Measurements from ENCODE around the gene TPP1. TPM values are rescaled to one million over a fixed set of nuclear protein-coding genes. Genes with fewer than 3 reads are reported as not detected.

The TPP1 gene
- total RNA-seq = 62.4 TPM

- ATAC-seq (peak; percentile 97), DNase-seq (ENCODE audit: low spot score) (peak; percentile 92)
Observed at GRCh38 chr11:6619004-6619745, at the start of gene TPP1. TSS of gene TPP1 (minus strand) at chr11:6619422. CDS start at chr11:6619400, 22 bp downstream.

DNA sequence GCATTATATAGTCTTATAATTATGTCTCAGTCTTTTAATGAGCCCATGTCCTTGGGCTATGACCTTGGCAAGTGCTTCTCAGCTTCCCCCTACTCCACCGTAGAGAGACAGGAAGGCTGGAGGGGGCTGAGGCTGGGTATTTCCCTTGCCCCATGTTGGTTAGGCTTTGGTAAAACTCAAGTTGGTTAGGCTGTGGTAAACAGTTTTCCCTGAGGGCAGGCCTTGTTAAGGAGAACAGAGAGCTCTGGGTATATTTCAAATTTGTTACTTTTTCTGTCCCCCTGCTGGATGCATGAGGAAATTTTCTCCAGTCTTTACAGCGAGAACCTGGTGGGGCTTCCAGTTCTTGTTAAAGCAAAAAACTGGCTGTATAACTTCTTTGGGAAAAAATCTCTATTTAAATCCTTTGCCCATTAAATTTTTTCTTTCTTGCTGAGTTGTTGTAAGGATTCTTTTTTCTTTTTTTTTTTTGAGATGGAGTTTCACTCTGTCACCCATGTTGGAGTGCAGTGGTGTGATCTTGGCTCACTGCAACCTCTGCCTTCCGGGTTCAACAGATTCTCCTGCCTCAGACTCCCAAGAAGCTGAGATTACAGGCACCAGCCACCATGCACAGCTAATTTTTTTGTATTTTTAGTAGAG, 48.6 kb upstream of the TPP1 start:
- peak; percentile 91 for ATAC-seq
- DNase-seq (ENCODE audit: low spot score) = no peak

DNA sequence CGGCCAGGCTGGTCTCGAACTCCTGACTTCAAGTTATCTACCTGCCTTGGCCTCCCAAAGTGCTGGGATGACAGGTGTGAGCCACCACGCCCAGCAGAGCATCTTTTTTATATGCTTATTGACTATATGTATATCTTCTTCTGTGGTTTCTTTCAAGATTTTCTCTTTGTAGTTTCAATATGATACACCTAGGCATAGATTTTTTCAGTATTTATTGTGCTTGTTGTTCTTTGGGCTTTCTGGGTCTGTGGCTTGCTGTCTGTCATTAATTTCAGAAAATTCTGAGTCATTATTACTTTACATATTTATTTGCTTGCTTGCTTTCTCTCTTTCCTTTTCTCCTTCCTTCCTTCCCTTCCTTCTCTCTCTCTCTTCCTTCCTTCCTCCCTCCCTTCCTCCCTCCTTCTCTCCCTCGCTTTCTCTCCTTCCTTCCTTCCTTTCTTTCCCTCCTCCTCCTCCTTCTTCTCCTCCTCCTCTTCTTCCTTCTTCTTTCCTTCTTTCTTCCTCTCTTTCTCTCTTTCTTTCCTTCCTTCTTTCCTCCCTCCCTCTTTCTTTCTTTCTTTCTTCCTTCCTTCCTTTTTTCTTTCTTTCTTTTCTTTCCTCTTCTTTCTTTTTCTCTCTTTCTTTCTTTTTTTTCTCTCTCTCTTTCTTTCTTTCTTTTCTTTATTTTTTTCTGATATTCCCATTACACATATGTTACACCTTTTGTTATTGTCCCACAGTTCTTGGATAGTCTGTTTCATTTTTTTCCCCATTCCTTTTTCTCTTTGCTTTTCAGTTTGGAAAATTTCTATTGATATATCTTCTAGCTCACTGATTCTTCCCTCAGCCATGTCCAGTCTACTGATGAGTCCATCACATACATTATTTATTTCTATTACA, 47.3 kb upstream of the TPP1 start:
- no peak for DNase-seq (ENCODE audit: low spot score)
- no peak for ATAC-seq

GRCh38 chr11:6664551-6664950, 45.3 kb upstream of the TPP1 start:
- DNase-seq (ENCODE audit: low spot score) = no peak
- ATAC-seq = no peak

- ATAC-seq = no peak
- DNase-seq (ENCODE audit: low spot score) = no peak
Observed at GRCh38 chr11:6663794-6664469, 44.7 kb upstream of the TPP1 start.

GRCh38 chr11:6660712-6661111, 41.5 kb upstream of the TPP1 start:
- ATAC-seq (no peak), DNase-seq (ENCODE audit: low spot score) (no peak)

DNA sequence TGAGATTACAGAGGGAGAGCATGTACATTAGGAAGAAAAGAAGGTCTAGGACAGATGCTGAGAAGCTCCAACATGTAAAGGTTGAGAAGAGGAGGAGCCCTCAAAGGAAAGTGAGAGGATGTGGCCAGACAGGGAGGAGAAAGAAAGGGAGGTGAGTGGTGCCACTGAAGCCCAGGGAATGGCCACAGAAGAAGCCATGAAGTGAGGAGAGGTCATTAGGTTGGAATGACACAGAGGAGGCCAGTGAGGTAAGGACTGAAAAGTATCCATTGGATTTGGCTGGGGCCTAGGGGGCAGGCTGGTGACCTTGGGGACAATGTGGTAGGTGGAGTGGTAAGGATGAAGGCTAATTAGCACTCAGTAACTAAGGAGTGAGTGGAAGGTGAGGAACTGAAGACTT, 39.4 kb upstream of the TPP1 start:
- DNase-seq (ENCODE audit: low spot score) (no peak), ATAC-seq (no peak)

DNA sequence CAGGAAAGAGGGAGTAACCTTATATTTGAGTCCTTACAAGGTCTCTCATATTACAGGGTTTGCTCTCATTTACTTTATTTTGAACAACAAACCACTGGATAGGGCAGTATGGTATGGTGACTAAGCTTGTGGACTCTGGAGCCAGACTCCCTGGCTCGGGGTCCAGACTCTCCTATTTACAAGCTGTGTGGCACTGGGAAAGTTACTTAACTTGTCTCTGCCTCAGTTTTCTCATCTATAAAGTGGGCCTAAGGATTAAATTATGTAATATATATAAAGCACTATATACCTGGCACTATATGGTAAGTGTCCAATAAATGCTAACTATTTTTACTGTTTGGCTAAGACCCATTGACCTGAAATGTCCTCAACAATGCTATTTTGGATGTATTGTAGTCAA, 38.1 kb upstream of the TPP1 start:
- ATAC-seq (no peak), DNase-seq (ENCODE audit: low spot score) (no peak)

- no peak for ATAC-seq
- DNase-seq (ENCODE audit: low spot score) = no peak
Observed at GRCh38 chr11:6656936-6657335, 37.7 kb upstream of the TPP1 start.

DNA sequence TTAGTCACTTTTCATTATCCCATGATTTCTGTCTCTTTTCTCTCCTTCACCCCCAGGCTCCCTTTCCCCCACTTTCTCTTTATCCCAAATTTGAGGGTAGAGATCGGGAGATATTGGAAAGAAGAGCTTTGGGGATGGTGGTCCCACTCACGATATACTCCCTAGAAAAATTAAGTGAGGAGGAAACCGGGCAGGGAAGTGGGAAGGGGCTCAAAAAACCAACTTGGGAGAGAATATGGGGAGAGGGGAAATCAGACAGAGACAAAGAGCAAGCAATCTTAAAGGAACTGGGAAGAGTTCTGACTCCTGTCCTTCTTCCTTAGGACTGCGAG, 37.3 kb upstream of the TPP1 start:
- no peak for ATAC-seq
- no peak for DNase-seq (ENCODE audit: low spot score)

DNA sequence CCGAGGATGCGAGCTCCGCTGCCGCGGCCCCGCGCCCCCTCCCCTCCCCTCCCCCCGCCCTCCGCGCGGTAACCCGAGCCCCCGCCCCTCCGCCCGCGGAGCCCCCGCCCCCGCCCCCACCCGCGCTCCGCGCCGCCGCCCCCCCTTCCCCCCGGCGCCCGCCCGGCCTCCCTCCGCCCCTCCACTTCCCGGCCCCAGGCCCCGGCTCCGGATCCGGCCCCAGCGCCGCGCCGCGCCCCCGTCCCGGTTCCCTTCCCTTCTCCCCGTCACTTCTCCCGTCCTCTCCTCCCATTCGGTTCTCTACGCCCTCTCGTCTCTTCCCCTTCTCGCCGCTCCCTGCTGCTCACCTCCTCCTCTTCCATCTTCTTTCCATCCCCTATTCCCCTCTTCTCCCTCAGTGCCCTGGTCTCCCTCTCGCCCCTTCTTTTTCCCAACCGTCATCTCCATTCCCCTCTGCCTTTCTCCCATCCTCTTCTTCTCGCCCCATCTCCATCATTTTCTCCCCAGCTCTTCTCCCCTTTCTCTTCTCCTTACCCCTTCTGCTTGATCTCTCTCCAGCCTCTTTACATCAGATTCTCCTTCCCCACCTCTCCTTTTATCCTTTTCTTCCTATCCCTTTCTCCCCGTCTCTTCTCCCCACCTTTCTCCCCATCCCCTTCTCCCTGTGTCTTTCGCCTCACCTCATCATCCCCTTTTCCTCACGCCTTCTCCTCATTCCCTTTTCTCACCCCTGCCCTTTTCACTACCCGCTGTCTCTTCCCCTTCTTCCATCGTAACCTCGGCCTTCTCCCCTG, 36.8 kb upstream of the TPP1 start, which contains the start of gene DCHS1:
TSS of gene DCHS1 (minus strand) at position 20 of the 794 bp plus-strand sequence. CDS start 14,196 bp downstream, outside the sequence.
- ATAC-seq (peak; percentile 50), DNase-seq (ENCODE audit: low spot score) (no peak)

DNA sequence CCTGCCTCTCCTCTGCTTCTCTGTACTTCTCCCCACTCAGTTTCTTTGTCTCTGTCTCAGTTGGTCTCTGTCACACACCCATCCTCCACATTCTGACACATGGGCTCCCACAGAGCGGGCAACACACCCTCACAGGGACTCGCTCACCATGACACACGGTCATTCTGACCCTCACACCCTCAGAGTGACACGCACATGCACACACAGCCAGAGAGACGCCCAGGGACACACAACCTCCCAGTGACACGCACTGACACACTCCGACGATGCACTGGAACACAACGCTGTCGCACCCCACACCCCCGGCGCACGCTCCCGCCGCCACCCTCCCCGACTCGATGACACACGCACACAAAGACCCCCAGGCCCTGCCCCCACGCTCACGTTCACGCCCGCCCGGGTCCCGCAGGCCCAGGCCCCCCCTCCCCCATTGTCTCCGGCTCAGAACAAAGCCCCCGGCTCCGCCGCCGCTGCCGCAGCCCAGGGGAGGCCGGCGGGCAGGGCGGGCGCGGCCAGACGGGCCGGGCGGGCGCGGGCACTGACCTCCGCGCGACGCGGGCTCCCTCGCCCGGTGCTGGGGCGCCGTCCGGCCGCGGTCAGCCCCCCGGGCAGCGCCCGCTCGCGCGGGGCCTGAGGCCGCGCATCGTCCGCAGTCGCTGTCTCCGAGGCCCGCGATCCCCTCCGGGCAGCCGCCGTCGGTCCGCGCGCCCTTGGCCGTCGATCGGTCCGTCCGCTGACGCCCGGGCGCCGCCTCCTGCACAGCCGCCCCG, 36.0 kb upstream of the TPP1 start:
- ATAC-seq = peak; percentile 54
- no peak for DNase-seq (ENCODE audit: low spot score)

GRCh38 chr11:6654281-6655019, 35.2 kb upstream of the TPP1 start:
- DNase-seq (ENCODE audit: low spot score) = no peak
- peak; percentile 65 for ATAC-seq

DNA sequence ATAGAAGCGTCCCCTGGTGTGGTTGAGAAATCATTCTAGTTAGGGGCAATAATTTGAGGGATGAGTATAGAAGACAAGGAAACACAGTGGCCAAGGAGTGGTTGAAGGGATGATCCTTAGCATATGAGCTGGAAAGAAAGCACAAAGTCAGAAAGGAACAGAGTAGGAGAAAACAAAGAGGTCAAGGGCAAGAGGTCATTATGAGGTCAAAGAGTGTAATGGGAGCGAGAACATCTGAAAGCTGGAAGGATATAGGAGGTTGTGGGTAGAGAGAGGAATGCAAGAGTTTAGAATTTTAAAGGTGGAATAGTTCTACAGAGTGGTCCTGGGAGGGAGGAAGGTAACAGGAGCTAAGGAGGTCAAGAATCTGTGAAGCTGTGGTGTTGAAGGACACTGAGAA, 34.4 kb upstream of the TPP1 start:
- ATAC-seq = no peak
- DNase-seq (ENCODE audit: low spot score) = no peak

- ATAC-seq (no peak), DNase-seq (ENCODE audit: low spot score) (no peak)
Observed at GRCh38 chr11:6653097-6653496, 33.9 kb upstream of the TPP1 start.

DNA sequence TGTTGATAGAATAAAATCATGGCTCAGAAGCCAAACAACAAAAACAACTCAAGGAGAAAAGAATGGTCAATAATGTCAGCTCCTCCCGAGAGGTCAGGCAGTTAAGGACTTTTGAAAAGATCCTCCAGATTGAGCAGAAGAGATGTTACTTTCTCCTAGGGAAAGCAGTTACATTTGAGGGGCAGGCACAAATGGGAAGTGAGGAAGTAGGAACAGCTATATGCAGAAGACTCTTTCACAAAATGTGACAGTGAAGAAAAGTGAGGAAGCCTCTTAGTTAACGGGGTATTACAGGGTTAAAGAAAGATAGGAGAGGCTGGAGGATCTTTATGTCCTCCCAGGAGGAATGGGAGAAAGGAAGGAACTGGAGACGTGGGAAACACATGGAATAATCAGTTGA, 33.0 kb upstream of the TPP1 start:
- ATAC-seq (no peak), DNase-seq (ENCODE audit: low spot score) (no peak)

- ATAC-seq = no peak
- DNase-seq (ENCODE audit: low spot score) = no peak
Observed at GRCh38 chr11:6650980-6651379, 31.8 kb upstream of the TPP1 start.

GRCh38 chr11:6650104-6650503, 30.9 kb upstream of the TPP1 start:
- DNase-seq (ENCODE audit: low spot score) (no peak), ATAC-seq (no peak)

DNA sequence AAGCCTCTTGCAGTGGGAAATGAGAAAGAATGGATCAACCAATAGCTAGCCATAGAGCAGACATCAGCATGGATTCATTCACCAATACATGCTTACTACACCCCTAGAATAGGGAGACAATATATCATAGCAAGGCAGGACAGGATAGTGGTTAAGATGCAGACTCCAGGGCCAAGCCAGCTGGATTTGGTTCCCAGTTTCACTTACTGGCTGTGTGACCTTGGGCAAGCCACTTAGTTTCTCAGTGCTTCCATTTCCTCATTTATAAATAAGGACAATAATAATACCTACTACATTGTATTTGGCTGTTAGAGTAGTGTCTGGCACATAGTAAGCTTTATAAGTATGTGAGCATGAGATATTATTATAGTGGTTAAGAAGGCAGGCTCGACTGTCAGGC, 29.3 kb upstream of the TPP1 start:
- DNase-seq (ENCODE audit: low spot score) = no peak
- no peak for ATAC-seq
